GM18861 (cell line): Measurements from ENCODE around the gene RELN.
"Not testable (repeated sequence)": the region's sequence is repeated elsewhere in the genome, so short reads cannot be mapped to it uniquely, and the experiment has no call there.

Experiments used
- ATAC-seq: cut with Tn5 transposase; IDR thresholded peaks from one replicate; pipeline ENCODE4 v1.9.1; 2021; ENCODE audit not compliant: unreplicated experiment

The RELN gene

GRCh38 chr7:103795787-103796186 lies 193.7 kb downstream of the RELN start:
- ATAC-seq, result no peak

DNA sequence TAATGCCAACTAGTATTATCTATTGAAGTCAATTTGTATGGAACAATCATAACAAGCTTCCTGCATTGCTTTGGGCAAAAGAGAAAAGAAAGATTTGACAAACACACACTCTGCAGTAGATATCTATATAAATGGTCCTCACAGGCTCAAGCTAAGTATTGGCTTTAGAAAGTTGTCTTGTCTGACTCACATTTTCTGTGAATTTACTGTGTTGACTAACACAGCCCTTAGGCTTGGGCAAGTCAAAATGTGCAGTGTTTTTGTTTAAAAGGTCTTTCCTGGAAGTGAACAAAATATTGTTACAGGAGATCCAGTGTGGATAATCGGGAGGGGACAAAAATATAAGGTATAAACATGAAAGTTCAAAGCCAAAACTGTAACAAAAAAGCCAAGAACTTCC lies 194.4 kb downstream of the RELN start:
- no peak for ATAC-seq

DNA sequence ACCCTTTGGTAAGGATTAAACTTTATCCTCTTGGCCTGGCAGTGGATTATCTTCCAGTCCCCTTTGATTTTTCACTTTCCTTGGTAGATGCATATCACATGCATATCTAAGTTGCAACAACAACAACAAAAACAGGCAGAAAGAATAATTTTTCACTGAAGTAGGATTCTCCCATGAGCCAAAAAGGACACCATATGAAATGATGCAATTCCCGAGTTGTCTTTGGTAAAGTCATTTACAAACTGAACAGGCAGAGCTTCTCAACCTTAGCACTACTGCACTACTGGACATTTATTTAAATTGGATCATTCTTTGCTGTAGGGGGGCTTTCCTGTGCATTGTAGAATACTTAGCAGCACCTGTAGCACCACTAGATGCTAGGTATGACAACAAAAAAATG lies 195.0 kb downstream of the RELN start:
- ATAC-seq, result no peak

DNA sequence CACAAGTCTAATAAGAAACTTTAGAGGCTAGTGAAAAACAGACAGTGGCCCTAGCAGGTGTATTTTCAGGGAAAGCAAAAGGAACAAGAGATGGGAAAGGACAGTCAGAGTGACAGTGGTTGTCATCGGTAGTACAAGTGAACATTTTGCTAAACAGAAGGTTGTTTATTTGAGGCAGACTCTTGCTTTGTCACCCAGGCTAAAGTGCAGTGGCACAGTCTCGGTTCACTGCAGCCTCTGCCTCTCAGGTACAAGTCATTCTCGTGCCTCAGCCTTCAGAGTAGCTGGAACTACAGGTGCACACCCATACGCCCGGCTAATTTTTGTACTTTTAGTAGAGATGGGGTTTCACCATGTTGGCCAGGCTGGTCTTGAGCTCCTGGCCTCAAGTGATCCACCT lies 195.8 kb downstream of the RELN start:
- ATAC-seq, result no peak

DNA sequence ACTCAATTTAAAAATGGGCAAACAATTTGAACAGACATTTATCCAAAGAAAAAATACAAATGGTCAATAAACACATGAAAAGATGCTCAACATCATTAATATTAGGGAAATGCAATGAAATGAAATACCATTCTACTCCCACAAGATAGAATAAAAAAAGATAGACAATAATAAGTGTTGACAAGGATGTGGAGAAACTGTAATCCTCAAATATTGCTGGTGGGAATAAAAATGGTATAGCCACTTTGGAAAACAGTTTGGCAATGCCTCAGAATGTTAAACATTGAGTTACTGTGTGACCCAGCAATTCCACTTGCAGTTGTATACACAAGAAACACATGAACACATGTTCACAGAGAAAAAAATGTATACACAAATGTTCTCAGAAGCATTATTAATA lies 197.6 kb downstream of the RELN start:
- no peak for ATAC-seq

- ATAC-seq, result not testable (repeated sequence)
These were observed 202.4 kb downstream of the RELN start for GRCh38 chr7:103787041-103787440.

- no peak for ATAC-seq
These were observed 204.7 kb downstream of the RELN start for GRCh38 chr7:103784646-103785286.

- no peak for ATAC-seq
These were observed 208.0 kb downstream of the RELN start for GRCh38 chr7:103781409-103781808.

- not testable (repeated sequence) for ATAC-seq
These were observed 208.9 kb downstream of the RELN start for GRCh38 chr7:103780561-103780960.

DNA sequence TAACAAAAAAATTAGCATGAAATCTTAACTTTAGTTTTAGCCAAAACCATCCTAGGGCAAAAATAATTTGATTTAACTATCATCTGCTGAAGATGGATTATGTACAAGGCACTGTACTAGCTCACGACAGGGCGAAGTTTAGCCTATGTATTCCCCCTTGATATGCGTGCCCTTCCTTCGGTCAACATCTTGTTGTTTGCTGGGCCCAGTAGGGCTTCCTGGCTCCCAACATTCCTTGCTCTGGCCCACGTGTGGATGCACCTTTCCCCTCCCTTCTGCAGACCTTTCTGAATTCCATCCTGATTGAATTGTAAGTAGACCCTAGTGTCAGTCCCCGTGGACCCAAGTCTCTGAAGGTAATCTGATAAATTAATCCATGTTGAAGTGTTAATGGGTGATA lies 212.0 kb downstream of the RELN start:
- ATAC-seq, result no peak

- no peak for ATAC-seq
These were observed 215.7 kb downstream of the RELN start for GRCh38 chr7:103773726-103774125.

GRCh38 chr7:103772171-103772773 lies 217.2 kb downstream of the RELN start:
- ATAC-seq, result no peak

DNA sequence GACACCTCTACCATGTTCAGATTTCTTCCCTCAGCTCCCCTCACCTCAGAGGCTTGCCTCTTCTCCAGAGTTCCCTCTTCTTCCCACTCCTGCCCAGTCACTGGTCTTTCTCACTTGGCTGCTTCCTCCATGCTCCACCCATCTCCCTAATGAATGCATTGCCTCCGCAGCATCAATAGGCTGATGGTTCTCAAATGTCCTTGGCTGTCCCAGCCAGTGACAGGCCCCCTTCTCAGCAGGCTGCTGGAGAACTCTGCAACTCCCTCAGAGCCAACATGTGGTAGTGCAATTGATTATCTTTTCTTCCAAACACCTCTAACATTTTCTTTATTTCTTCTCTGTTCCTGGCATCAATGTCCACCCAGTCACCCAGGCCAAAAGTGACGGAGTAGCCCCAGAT lies 218.2 kb downstream of the RELN start:
- no peak for ATAC-seq

DNA sequence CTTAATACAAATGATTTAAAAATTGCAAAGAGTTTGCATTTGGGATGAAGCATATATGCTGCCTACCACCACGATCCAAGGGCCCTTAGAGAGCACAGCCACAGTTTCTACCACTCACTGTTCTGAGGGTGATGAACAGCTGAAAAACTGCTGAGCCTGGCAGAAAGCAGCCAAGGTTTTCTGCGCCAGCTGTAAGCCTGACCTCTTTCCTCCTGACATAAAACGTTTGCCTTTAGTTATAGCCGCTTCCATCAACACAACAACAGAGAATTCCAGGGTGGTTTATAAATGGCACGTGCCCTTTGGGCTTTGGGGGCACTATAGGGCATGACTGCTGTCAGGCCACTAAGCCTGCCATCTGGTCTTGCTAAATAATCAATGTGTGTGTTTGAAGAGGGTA lies 222.8 kb downstream of the RELN start:
- no peak for ATAC-seq

GRCh38 chr7:103765901-103766300 lies 223.6 kb downstream of the RELN start:
- no peak for ATAC-seq

GRCh38 chr7:103764901-103765300 lies 224.6 kb downstream of the RELN start:
- no peak for ATAC-seq

DNA sequence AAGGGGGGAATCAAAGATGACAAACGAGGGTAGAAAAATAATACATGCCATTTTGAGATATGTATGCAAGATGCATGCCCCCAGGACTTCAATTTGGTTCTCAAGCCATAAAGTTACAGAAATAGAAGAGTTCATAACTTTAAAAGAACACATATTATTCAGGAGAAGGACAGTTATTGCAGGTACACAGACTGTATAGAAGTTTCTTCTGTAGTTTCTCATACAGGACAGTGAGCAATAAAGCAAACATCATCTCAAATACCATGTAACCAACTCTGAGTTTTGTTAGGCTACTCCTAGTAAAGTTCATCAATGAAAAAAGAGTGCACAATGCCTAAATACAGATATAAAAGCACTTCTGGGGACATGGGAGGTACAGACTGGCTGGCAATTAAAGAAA lies 226.6 kb downstream of the RELN start:
- no peak for ATAC-seq

GRCh38 chr7:103762065-103762760 lies 227.2 kb downstream of the RELN start:
- ATAC-seq, result no peak

GRCh38 chr7:103752995-103753394 lies 236.5 kb downstream of the RELN start:
- ATAC-seq, result no peak

- no peak for ATAC-seq
These were observed 238.1 kb downstream of the RELN start for GRCh38 chr7:103751311-103751880.

GRCh38 chr7:103748680-103749079 lies 240.8 kb downstream of the RELN start:
- ATAC-seq, result no peak

DNA sequence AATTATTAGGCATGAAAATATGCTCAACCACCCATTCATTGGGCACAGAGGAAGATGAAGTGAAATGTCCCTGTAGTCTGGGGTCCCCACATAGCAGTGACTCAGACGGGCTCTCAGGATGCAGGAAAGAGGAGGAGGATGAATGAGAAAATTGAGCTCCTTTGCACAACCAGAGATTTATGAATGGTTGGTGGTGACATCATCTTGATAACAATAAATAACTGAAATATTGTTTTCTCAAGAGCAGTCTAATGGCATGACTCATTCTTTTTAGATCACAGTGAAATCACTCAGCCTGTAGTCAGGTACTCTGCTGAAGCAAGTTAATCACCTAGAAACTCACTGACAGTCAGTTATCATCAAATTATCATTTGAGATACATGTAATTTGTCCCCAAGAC lies 254.1 kb downstream of the RELN start:
- ATAC-seq, result no peak
